Transverse colon (tissue), 4 donors: Measurements from ENCODE around the gene DGKD. TPM values are rescaled to one million over a fixed set of nuclear protein-coding genes. Genes with fewer than 3 reads are reported as not detected.
"Not testable (repeated sequence)": the region's sequence is repeated elsewhere in the genome, so short reads cannot be mapped to it uniquely, and the experiment has no call there.

Experiments
- DNase-seq: peaks from one replicate; pipeline ENCODE4 v3.0.0-alpha.2; 2019
- H3K27ac ChIP-seq, 4 donors: fragments of 200-600 bp; sonication (generic); 2 replicates each; pipeline ENCODE4 v1.5.1; 2016 to 2018; ENCODE audit warnings: inconsistent platforms in 4 of 4
- H3K27me3 ChIP-seq: fragments of 200-600 bp; sonication (generic); 2 replicates; pipeline ENCODE4 v1.5.1; 2017; ENCODE audit warnings: inconsistent platforms
- H3K36me3 ChIP-seq, 4 donors: fragments of 200-600 bp; sonication (generic); 2 replicates each; pipeline ENCODE4 v1.5.1; 2017 to 2019; ENCODE audit warnings: inconsistent platforms in 4 of 4
- H3K4me1 ChIP-seq, 4 donors: fragments of 200-600 bp; sonication (generic); 2 replicates each; pipeline ENCODE4 v1.5.1; 2017 to 2020; ENCODE audit warnings: inconsistent platforms in 4 of 4
- H3K4me3 ChIP-seq, 4 donors: fragments of 200-600 bp; sonication (generic); 1 replicate in 1 of 4; 2 replicates in 3 of 4; pipeline versions ENCODE4 v1.5.1 to v1.6.1; 2017 to 2019; ENCODE audit warnings: inconsistent platforms in 4 of 4
- H3K9me3 ChIP-seq, 2 donors: fragments of 200-600 bp; sonication (generic); 2 replicates each; pipeline ENCODE4 v1.5.1; 2017 to 2019; ENCODE audit warnings: inconsistent platforms in 2 of 2
- EP300 ChIP-seq: sonication (generic); formaldehyde crosslinking; IDR thresholded peaks from one replicate; pipeline ENCODE4 v1.6.1; 2017; ENCODE audit warnings: antibody characterized with exemption, low read depth
- POLR2A ChIP-seq: fragments of 450-650 bp; IDR thresholded peaks from one replicate; pipeline ENCODE4 v1.6.1; 2016; ENCODE audit warnings: antibody characterized with exemption, mild to moderate bottlenecking, moderate library complexity
- POLR2AphosphoS5 ChIP-seq, 3 donors: sonication (generic); formaldehyde crosslinking; IDR thresholded peaks; one replicate each; pipeline ENCODE4 v1.6.1; 2016; ENCODE audit warnings: antibody characterized with exemption in 3 of 3
- whole genome bisulfite sequencing, 2 donors: methylation state at CpG; one replicate each; pipeline ENCODE4 v1.1.5; 2018; ENCODE audit warnings: low coverage in 1 of 2; 5-methylcytosine and 5-hydroxymethylcytosine counted together
- in situ Hi-C, 4 donors: fragments of 200-750 bp; cut with MboI; loops; one replicate each; pipeline versions ENCODE4 v1.15.0 to v1.15.1; 2017; ENCODE audit warnings: low sequenced_read_pairs in 3 of 4, low pct_ligation_motif_present in 1 of 4, low pct_unique_long_range_greater_than_20kb in 1 of 4
- intact Hi-C: fragments of 100-400 bp; cut with DNase I; formaldehyde crosslinking; loops from one replicate; pipeline ENCODE4 v1.15.1; 2023; ENCODE audit warnings: low total_unique reads
- total RNA-seq, 4 donors: library from RNA; depleted of rRNA; stranded (reverse); fragments of >200 nt; gene quantifications; one replicate each; pipeline ENCODE4 v1.1.0, GENCODE V29; 2016
- TF ChIP-seq, protein P1 (sequence below), 5 experiments: fragments of 200-600 bp in 3 of 5; fragments of 450-650 bp in 2 of 5; sonication (generic) in 3 of 5; IDR thresholded peaks; 1 replicate in 2 of 5; 2 replicates in 3 of 5; pipeline ENCODE4 v1.5.1; 2016 to 2017; ENCODE audit warnings: antibody characterized with exemption in 5 of 5, inconsistent platforms in 3 of 5, mild to moderate bottlenecking in 2 of 5, moderate library complexity in 1 of 5

The DGKD gene
- total RNA-seq, 4 donors from 2014 or later = 55.7 to 166 (median 91.5) TPM

DNA sequence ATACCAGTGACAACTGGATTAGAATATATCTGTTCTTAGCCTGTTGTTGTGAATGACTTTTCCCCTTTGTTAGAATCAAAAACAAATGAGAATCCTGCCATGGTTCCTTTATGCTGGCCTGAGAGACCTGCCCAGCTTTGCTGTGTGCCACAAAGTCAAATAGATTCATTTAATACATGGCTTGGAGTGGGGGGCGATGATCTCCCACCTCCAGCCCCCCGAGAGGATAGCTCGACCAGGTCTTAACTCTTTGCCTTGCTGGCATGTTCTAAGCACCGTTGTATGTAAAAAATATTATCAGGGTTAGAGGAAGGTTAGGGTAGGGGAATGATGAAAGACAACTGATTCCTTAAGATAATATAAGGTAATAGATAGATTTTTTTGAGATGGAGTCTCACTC is 22.2 kb upstream of the DGKD start:
- no peak for TF ChIP-seq POLR2A
- TF ChIP-seq EP300 = no peak
- no peak for TF ChIP-seq POLR2AphosphoS5 (IDR thresholded peaks at IDR 0.05)
- TF ChIP-seq, protein P1, sequence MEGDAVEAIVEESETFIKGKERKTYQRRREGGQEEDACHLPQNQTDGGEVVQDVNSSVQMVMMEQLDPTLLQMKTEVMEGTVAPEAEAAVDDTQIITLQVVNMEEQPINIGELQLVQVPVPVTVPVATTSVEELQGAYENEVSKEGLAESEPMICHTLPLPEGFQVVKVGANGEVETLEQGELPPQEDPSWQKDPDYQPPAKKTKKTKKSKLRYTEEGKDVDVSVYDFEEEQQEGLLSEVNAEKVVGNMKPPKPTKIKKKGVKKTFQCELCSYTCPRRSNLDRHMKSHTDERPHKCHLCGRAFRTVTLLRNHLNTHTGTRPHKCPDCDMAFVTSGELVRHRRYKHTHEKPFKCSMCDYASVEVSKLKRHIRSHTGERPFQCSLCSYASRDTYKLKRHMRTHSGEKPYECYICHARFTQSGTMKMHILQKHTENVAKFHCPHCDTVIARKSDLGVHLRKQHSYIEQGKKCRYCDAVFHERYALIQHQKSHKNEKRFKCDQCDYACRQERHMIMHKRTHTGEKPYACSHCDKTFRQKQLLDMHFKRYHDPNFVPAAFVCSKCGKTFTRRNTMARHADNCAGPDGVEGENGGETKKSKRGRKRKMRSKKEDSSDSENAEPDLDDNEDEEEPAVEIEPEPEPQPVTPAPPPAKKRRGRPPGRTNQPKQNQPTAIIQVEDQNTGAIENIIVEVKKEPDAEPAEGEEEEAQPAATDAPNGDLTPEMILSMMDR (IDR thresholded peaks at IDR 0.05) = no peak
- no peaks in the 10 kb centered on the region for H3K27me3 ChIP-seq
- H3K4me1 ChIP-seq = peaks cover 0 to 26% (median 5%) of the 10 kb centered on the region in 4 donors
- in situ Hi-C loops (no loop called here), intact Hi-C loops (no loop called here)
- H3K9me3 ChIP-seq = no peaks in the 10 kb centered on the region
- no peak for DNase-seq
- H3K36me3 ChIP-seq = no peaks in the 10 kb centered on the region
- peak overlapping the region; percentile 33 to 67 (median 55) for H3K27ac ChIP-seq
- H3K4me3 ChIP-seq = no peak overlapping the region
- WGBS, 2 donors = 88 to 94% methylated on average over 3 to 4 of the region's 4 CpGs

DNA sequence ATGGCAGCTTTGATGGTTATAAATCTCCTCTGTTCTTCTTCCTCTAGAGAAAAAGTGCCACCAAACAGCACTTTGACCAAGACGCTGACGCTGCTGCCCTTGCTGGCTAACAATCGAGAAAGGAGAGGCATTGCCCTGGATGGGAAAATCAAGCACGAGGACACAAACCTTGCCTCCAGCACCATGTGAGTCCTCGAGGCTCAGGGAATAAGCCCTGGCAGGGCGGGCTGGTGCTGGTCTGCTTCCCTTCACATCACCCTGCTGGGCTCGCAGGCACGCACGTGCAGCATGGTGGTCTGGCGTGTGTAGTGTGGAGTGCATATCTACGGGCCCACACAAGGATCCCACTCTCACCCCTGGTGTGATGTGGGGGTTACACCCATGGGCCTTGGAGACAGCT is 19.4 kb upstream of the DGKD start:
- H3K27ac ChIP-seq = no peak overlapping the region
- H3K9me3 ChIP-seq = no peaks in the 10 kb centered on the region
- 93% methylated on average over 11 of the region's 11 CpGs; no CpG with 5 or more reads in 1 of the 2 donors for WGBS, 2 donors
- in situ Hi-C loops = no loop called here
- intact Hi-C loops = no loop called here
- no peak overlapping the region for H3K4me3 ChIP-seq
- no peak for DNase-seq
- H3K36me3 ChIP-seq = no peaks in the 10 kb centered on the region
- H3K4me1 ChIP-seq = peaks cover 0 to 40% (median 9%) of the 10 kb centered on the region in 4 donors
- no peaks in the 10 kb centered on the region for H3K27me3 ChIP-seq
- no peak for TF ChIP-seq POLR2A
- TF ChIP-seq, protein P1 (IDR thresholded peaks at IDR 0.05) = no peak
- no peak for TF ChIP-seq POLR2AphosphoS5 (IDR thresholded peaks at IDR 0.05)
- no peak for TF ChIP-seq EP300

GRCh38 chr2:233336091-233336490 is 18.2 kb upstream of the DGKD start:
- in situ Hi-C loops, H3K9me3 ChIP-seq, DNase-seq, intact Hi-C loops, H3K4me3 ChIP-seq, H3K36me3 ChIP-seq, H3K27me3 ChIP-seq: not testable (repeated sequence)
- H3K4me1 ChIP-seq = peaks cover 0 to 43% (median 9%) of the 10 kb centered on the region in 4 donors
- H3K27ac ChIP-seq = peak overlapping the region in 3 of 4 donors; percentile 24 to 71 (median 42)
- 79% methylated on average over 13 of the region's 13 CpGs; no CpG with 5 or more reads in 1 of the 2 donors for WGBS, 2 donors

DNA sequence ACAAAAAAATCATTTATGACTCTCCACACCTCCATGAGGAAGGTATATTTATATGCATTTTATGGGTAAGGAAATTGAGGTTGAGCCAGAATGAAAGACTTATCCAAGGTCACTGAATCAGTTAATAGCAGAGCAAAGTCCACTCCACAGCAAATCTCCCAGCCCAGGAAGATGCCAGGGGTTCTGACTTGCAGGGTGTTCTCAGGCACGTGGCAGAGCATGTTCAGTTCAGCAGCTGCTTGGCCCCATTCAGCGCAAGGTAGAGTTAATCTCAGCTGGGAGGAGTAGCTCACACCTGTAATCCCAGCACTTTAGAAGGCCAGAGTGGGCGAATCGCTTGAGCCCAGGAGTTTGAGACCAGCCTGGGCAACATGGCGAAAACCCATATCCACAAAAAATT is 17.8 kb upstream of the DGKD start:
- peaks cover 0 to 43% (median 9%) of the 10 kb centered on the region in 4 donors for H3K4me1 ChIP-seq
- H3K4me3 ChIP-seq = no peak overlapping the region
- WGBS, 2 donors = 50% methylated on average over 5 of the region's 5 CpGs; no CpG with 5 or more reads in 1 of the 2 donors
- intact Hi-C loops = no loop called here
- peak; percentile 76 for DNase-seq
- H3K36me3 ChIP-seq = no peaks in the 10 kb centered on the region
- in situ Hi-C loops = no loop called here
- no peaks in the 10 kb centered on the region for H3K9me3 ChIP-seq
- H3K27me3 ChIP-seq = no peaks in the 10 kb centered on the region
- peak overlapping the region; percentile 1 to 71 (median 40) for H3K27ac ChIP-seq
- TF ChIP-seq, protein P1 (IDR thresholded peaks at IDR 0.05) = no peak
- TF ChIP-seq POLR2AphosphoS5 (IDR thresholded peaks at IDR 0.05) = peak in 2 of 3 donors; percentile 15 to 54

DNA sequence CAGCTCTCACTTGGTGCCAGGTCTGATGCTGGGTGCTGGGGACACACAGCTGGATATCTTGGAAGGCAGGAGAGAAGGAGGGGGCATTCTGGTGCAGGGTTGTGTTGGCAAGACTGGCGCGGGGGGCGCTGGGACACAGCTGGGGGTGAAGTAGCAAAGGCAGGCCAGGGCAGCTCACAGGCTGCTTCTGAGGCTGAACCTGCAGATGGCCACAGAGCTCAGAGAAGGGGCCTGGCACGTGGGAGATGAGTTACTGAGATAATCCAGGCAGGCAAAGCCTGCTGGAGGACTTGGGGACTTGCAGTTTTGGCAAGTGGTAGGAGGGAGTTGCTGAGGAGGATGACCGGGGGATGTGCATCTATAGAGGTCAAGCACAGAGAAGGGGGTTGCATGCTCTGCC is 16.2 kb upstream of the DGKD start:
- 84% methylated on average over 5 of the region's 5 CpGs; no CpG with 5 or more reads in 1 of the 2 donors for WGBS, 2 donors
- Histone ChIP-seq H3K4me1 (peaks cover 0 to 35% (median 9%) of the 10 kb centered on the region in 4 donors), H3K27ac (no peak overlapping the region), H3K27me3 (no peaks in the 10 kb centered on the region), H3K36me3 (no peaks in the 10 kb centered on the region), H3K4me3 (no peak overlapping the region), H3K9me3 (no peaks in the 10 kb centered on the region)
- TF ChIP-seq, protein P1 (IDR thresholded peaks at IDR 0.05) = no peak
- no peak for TF ChIP-seq POLR2A
- TF ChIP-seq POLR2AphosphoS5 (IDR thresholded peaks at IDR 0.05) = no peak
- no peak for TF ChIP-seq EP300
- DNase-seq = no peak
- intact Hi-C loops = no loop called here
- in situ Hi-C loops = no loop called here
